Endothelial cell of umbilical vein (primary cell): ENCODE measurements around the gene RBM20.

ENCODE experiments used
- CTCF ChIP-seq, 2 donors: IDR thresholded peaks; 1 replicate in 1 of 2; 2 replicates in 1 of 2; pipeline ENCODE4 v1.5.1; 2011; ENCODE audit warnings: low read length in 2 of 2, mild to moderate bottlenecking in 2 of 2, moderate library complexity in 2 of 2, control low read depth in 1 of 2, inconsistent platforms in 1 of 2, low read depth in 1 of 2; ENCODE audit not compliant: insufficient read depth in 1 of 2; ENCODE audit errors: extremely low read depth in 1 of 2
- POLR2A ChIP-seq: IDR thresholded peaks from 2 replicates; pipeline ENCODE4 v1.6.1; 2012; ENCODE audit warnings: low read depth, mild to moderate bottlenecking, control low read depth, low read length

- TF ChIP-seq POLR2A = no peak
- no peak for TF ChIP-seq CTCF (IDR thresholded peaks at IDR 0.05; ENCODE audit: extremely low read depth in 1 of 2, insufficient read depth in 1 of 2, low read depth in 1 of 2, low read length in 2 of 2)
Observed at GRCh38 chr10:110864662-110865140, 220.6 kb downstream of the RBM20 start.
